Thoracic aorta (tissue), 2 donors: Measurements from ENCODE around the gene SMYD2. TPM values are rescaled to one million over a fixed set of nuclear protein-coding genes. Genes with fewer than 3 reads are reported as not detected.
A peak's percentile ranks its signal among the peaks of the same experiment; 100 is the strongest.

Source experiments
- ATAC-seq: fragments of 150-250 bp; one replicate; pipeline ENCODE4 v1.8.0; 2017; ENCODE audit warnings: low read depth; ENCODE audit not compliant: insufficient number of reproducible peaks, low FRiP score
- DNase-seq: peaks from one replicate; pipeline ENCODE4 v3.0.0-alpha.2; 2020; ENCODE audit warnings: low spot score
- H3K27ac ChIP-seq, 2 donors: fragments of 200-600 bp; sonication (generic); 1 replicate in 1 of 2; 2 replicates in 1 of 2; pipeline ENCODE4 v1.5.1; 2016; ENCODE audit warnings: mild to moderate bottlenecking in 2 of 2, moderate library complexity in 2 of 2
- H3K27me3 ChIP-seq: fragments of 200-600 bp; sonication (generic); replicated peaks from 2 replicates; pipeline ENCODE4 v1.6.0; 2016; ENCODE audit warnings: mild to moderate bottlenecking; ENCODE audit not compliant: insufficient read depth
- H3K36me3 ChIP-seq: fragments of 200-600 bp; sonication (generic); one replicate; pipeline ENCODE4 v1.5.1; 2016
- H3K4me1 ChIP-seq, 2 donors: fragments of 200-600 bp; sonication (generic); 1 replicate in 1 of 2; 2 replicates in 1 of 2; pipeline versions ENCODE4 v1.5.1 to v1.6.0; 2016; ENCODE audit warnings: low read depth in 2 of 2, mild to moderate bottlenecking in 1 of 2; ENCODE audit not compliant: control insufficient read depth in 1 of 2
- H3K4me3 ChIP-seq: fragments of 200-600 bp; sonication (generic); 2 replicates; pipeline ENCODE4 v1.5.1; 2016; ENCODE audit warnings: mild to moderate bottlenecking
- H3K9me3 ChIP-seq: fragments of 200-600 bp; sonication (generic); 2 replicates; pipeline ENCODE4 v1.5.1; 2016
- CTCF ChIP-seq: fragments of 200-600 bp; sonication (generic); IDR thresholded peaks from one replicate; pipeline ENCODE4 v1.5.1; 2019; ENCODE audit warnings: antibody characterized with exemption
- total RNA-seq, 2 donors: library from RNA; depleted of rRNA; stranded (reverse); fragments of >200 nt; gene quantifications; one replicate each; pipeline versions ENCODE4 v1.1.0 to v1.2.3, GENCODE V29; 2016

Gene SMYD2
- total RNA-seq = 10 to 100 TPM; 10.9 to 13.4 TPM

- DNase-seq (no peak), ATAC-seq (peak; percentile 58)
- TF ChIP-seq CTCF = no peak
Observed at GRCh38 chr1:214281021-214281719, at the start of gene SMYD2. Gene SMYD2, plus strand, starts transcription at chr1:214281159. Its CDS starts 96 bp downstream, at chr1:214281255.

GRCh38 chr1:214233856-214234634, 46.9 kb upstream of the SMYD2 start:
- TF ChIP-seq CTCF = no peak
- H3K9me3 ChIP-seq = no peaks in the 10 kb centered on the region
- no peak overlapping the region for H3K27ac ChIP-seq
- no peak for DNase-seq
- no peak overlapping the region for H3K4me3 ChIP-seq
- no peaks in the 10 kb centered on the region for H3K27me3 ChIP-seq
- no peaks in the 10 kb centered on the region for H3K4me1 ChIP-seq
- ATAC-seq = no peak
- no peaks in the 10 kb centered on the region for H3K36me3 ChIP-seq

More at GRCh38 chr1:214281021-214281719, at the start of gene SMYD2:
- H3K27ac ChIP-seq = peak within 1 kb of the TSS; percentile 69 to 75
- no peaks in the 10 kb centered on the region for H3K36me3 ChIP-seq
- no peaks in the 10 kb centered on the region for H3K27me3 ChIP-seq
- H3K4me1 ChIP-seq = peaks cover 0 to 19% of the 10 kb centered on the region in 2 donors
- peak within 1 kb of the TSS; percentile 87 for H3K4me3 ChIP-seq
- no peaks in the 10 kb centered on the region for H3K9me3 ChIP-seq

GRCh38 chr1:214234635-214235025, 46.3 kb upstream of the SMYD2 start:
- Histone ChIP-seq H3K36me3 (no peaks in the 10 kb centered on the region), H3K4me3 (no peak overlapping the region), H3K4me1 (no peaks in the 10 kb centered on the region), H3K9me3 (no peaks in the 10 kb centered on the region), H3K27ac (no peak overlapping the region), H3K27me3 (no peaks in the 10 kb centered on the region)
- DNase-seq (no peak), ATAC-seq (no peak)
- TF ChIP-seq CTCF = no peak

GRCh38 chr1:214236477-214236876, 44.5 kb upstream of the SMYD2 start:
- Histone ChIP-seq H3K27ac (no peak overlapping the region), H3K4me1 (no peaks in the 10 kb centered on the region), H3K36me3 (no peaks in the 10 kb centered on the region), H3K27me3 (no peaks in the 10 kb centered on the region), H3K4me3 (no peak overlapping the region), H3K9me3 (no peaks in the 10 kb centered on the region)
- ATAC-seq (no peak), DNase-seq (no peak)
- TF ChIP-seq CTCF = no peak

GRCh38 chr1:214241060-214241459, 39.9 kb upstream of the SMYD2 start:
- Histone ChIP-seq H3K4me3 (no peak overlapping the region), H3K36me3 (no peaks in the 10 kb centered on the region), H3K27ac (no peak overlapping the region), H3K27me3 (no peaks in the 10 kb centered on the region), H3K9me3 (no peaks in the 10 kb centered on the region), H3K4me1 (no peaks in the 10 kb centered on the region)
- TF ChIP-seq CTCF = no peak
- no peak for ATAC-seq
- DNase-seq = no peak
